DMS 273 treated with DMSO at 0.1 percent for 48 hours (cell line): Measurements from ENCODE around the gene TBCA.

Experiments
- DNase-seq: peaks from one replicate; lab custom pipeline; 2025; lab: John Stamatoyannopoulos, UW

Gene TBCA

DNA sequence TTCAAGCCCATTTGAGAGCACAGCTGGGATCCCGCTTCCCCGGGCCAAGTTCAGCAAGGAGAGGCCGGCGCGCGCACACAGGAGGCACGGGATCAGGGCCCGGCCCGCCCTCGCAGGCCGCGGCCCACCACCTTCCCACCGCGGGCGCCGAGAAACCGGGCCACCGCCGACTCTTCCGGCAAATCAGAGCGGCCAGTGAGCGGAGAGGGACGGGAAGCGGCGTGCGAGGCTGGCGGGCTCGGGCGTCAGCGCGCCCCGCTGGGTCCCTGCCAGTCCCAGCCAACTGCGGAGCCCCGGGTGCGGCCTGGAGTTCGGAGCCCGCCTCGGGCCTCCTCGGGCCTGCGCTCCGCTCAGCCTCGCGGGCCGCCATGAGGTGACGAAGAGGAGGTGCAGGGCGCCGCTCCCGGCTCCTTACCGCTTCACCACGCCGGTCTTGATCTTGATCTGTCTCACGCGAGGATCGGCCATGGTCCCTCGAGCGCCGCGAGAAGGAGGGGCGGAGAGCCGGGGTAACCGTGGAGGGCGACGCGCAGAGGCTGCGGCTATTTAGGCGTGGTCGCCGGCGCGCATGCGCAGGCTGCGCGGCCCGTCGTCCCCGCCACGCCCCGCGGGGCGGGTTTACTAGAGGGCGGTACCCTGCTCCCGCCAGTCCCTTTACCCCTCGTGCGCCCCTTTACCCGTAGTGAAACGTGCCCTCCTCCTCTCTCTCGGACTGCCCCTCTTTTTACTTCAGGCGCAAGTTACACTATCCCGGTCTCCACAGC lies at the start of gene TBCA:
Gene TBCA, minus strand, starts transcription at position 550 of the 764 bp plus-strand sequence. Its CDS starts 82 bp downstream, at position 468.
- DNase-seq = peak; percentile 87

- DNase-seq = no peak
These were observed 48.8 kb upstream of the TBCA start for GRCh38 chr5:77824981-77825380.

GRCh38 chr5:77816686-77817085 lies 40.5 kb upstream of the TBCA start:
- no peak for DNase-seq

GRCh38 chr5:77812926-77813589 lies 36.9 kb upstream of the TBCA start:
- DNase-seq = no peak

DNA sequence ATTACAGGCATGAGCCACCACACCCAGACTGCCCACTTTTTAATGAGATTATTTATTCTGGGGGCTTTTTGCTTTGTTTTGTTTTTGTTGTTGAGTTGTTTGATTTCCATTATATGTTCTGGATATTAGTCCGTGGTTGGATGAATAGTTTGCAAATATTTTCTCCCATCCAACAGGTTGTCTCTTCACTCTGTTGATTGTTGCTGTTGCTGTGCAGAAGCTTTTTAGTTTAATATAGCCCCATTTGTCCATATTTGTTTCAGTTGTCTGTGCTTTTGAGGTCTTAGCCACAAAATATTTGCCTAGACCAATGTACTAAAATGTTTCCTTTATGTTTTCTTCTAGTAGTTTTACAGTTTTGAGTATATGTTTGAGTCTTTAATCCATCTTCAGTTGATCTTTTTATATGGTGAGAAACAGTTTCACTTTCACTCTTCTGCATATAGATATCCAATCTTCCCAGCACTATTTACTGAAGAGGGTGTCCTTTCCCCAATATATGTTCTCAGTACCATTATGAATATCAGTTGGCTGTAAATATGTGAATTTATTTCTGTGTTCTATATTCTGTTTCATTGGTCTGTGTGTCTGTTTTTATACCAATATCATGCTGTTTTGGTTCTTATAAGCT lies 30.2 kb upstream of the TBCA start:
- DNase-seq = no peak

DNA sequence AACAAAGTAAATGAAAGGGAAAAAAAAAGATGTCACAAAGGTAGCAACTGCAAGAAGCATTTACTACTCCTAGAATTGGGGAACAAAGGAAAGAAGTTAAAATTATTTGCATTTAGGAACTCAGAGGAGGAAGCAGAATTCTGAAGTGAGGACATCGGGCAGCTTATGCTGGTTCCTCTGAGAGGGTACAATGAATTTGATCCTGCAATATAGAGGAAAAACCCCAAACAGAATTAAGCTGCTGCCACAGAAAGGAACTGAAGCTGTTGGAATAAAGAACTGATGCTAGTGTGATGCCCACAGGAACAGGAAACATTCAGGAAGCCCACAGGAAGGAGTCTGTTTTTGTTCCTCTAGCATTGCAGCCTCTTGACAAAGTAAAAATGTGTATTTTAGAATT lies 22.3 kb upstream of the TBCA start:
- DNase-seq = no peak

- no peak for DNase-seq
These were observed 21.0 kb upstream of the TBCA start for GRCh38 chr5:77797136-77797535.

DNA sequence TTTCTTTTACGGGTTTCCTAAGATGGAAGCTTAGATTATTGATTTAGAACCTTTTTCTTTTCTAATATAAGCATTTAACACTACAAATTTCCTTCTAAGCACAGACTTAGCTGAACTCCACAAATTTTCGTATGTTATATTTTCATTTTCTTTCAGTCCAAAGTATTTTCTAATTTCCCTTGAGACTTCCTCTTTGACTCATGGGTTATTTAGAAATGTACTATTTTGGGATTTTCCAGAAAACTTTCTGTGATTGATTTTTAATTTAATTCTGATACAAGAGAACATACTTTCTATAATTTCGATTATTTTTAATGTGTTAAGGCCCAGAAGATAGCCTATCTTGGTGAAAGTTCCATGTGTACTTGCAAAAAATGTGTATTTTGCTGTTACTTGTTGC lies 19.7 kb upstream of the TBCA start:
- no peak for DNase-seq

- no peak for DNase-seq
These were observed 19.1 kb upstream of the TBCA start for GRCh38 chr5:77795268-77795667.

GRCh38 chr5:77791926-77792325 lies 15.8 kb upstream of the TBCA start:
- no peak for DNase-seq

DNA sequence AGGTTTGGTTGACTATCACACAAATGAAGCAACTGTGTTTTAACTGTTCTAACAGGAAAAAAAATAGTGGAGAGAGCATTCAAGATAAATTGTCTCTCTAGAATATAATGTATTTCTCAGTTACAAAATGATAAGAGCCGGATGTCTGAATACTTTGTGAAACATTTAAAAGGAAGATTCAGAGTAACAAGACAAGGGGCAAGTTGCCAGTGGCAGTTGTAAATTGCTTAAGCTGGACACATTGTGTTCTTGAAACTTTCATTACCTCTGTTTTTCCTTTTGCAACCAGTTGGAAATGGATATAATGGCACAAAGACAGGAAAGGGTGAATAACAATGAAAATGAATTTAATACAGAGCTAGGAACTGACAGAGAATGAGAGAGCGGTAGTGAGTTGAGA lies 15.2 kb upstream of the TBCA start:
- DNase-seq = no peak

DNA sequence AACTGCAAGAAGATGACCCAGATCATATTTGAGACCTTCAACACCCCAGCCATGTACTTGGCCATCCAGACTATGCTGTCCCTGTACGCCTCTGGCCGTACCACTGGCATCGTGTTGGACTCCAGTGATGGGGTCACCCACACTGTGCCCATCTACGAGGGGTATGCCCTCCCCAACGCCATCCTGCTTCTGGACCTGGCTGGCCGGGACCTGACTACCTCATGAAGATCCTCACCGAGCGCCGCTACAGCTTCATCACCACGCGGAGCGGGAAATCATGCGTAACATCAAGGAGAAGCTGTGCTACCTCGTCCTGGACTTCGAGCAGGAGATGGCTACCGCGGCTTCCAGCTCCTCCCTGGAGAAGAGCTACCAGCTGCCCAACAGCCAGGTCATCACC lies 9.1 kb upstream of the TBCA start:
- DNase-seq = no peak

- DNase-seq = no peak
These were observed 8.6 kb upstream of the TBCA start for GRCh38 chr5:77784735-77785134.

GRCh38 chr5:77781076-77781475 lies 4.9 kb upstream of the TBCA start:
- no peak for DNase-seq

DNA sequence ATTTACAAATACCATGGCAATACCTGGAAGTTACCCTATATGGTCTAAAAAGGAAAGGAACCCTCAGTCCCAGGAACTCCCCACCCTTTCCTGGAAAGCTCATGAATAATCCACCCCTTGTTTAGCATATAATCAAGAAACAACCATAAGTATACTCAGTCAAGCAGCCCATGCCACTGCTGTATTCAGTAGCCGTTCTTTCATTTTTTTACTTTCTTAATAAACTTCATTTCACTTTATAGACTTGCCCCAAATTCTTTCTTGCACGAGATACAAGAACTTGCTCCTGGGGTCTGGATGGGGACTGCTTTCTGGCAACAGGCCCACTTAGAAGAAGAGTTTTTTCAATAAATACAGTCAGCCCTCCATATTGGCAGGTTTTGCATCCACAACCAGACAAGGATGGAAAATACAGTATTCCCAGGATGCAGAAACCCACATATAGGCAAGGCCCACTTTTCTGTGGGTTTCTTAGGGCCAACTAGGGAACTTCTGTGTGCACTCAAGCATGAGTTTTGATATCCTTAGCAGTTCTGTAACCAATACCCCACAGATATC lies 2.8 kb upstream of the TBCA start:
- no peak for DNase-seq

DNA sequence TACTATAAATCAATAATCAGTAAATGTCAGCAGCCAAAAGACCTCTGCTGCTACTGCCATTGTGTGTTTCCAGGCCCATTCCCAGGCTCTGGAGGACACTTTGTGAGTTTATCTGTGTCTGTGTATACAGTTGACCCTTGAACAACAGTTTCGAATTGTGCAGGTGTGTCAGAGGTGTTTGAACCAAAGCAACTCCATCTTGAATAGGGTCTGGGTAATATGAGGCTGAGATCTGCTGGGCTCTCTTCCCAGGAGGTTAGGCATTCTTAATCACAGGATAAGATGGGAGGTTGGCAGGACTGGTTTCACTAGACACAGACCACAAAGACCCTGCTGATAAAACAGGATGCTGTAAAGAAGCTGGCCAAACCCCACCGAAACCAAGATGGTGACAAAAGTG lies 2.3 kb upstream of the TBCA start:
- no peak for DNase-seq

GRCh38 chr5:77777911-77778310 lies 1.8 kb upstream of the TBCA start:
- no peak for DNase-seq

GRCh38 chr5:77777281-77777892 lies 1.2 kb upstream of the TBCA start:
- no peak for DNase-seq

DNA sequence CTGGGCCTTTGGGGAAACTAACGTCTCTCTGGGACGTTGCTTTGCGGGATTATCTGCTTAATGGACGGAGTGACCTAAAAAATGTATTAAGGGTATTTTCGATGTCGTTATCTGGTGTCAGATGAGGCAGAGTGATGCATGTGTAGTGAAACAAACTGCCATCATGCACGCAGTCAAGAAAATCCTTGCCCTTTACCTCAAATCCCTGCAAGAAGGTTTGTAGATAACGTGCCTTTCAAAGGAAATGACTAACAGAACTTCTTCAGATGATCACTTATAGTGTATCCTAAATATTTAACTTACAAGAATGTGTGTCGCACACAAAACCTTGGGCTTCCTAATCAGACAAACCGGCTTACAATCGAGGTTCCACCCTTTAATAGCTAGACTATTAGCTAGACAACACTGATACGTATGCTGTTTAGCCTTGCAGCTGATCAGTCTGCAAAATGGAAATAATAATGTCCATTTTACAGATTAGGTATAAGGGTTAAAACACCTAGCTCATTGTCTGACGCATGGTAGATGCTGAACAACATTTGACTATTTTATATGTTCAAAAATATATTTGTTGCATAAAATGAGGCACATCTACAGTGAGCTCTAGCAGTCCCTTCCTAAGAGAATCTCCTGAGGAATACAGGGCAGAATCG lies 541 bp upstream of the TBCA start:
- DNase-seq = no peak

GRCh38 chr5:77774981-77775789 lies 954 bp downstream of the TBCA start:
- DNase-seq = no peak

- no peak for DNase-seq
These were observed 2.3 kb downstream of the TBCA start for GRCh38 chr5:77773734-77774280.
